EL (cell line): ENCODE results near the gene GPR179.

Experiments
- DNase-seq: peaks from one replicate; pipeline ENCODE4 v3.0.0-alpha.2; 2016

Gene GPR179

GRCh38 chr17:38342886-38343607 is 709 bp downstream of the GPR179 start:
- DNase-seq, result no peak

- peak; percentile 20 for DNase-seq
Measured at GRCh38 chr17:38341035-38341721, 2.6 kb downstream of the GPR179 start.

GRCh38 chr17:38339891-38340290 is 3.9 kb downstream of the GPR179 start:
- DNase-seq, result no peak

GRCh38 chr17:38338535-38338934 is 5.2 kb downstream of the GPR179 start:
- DNase-seq, result no peak

GRCh38 chr17:38338053-38338452 is 5.7 kb downstream of the GPR179 start:
- no peak for DNase-seq

- DNase-seq, result no peak
Measured at GRCh38 chr17:38336838-38337237, 6.9 kb downstream of the GPR179 start.

GRCh38 chr17:38334480-38335364 is 9.0 kb downstream of the GPR179 start:
- no peak for DNase-seq

- DNase-seq, result peak; percentile 34
Measured at GRCh38 chr17:38333635-38334295, 10.0 kb downstream of the GPR179 start.

GRCh38 chr17:38332735-38333134 is 11.0 kb downstream of the GPR179 start:
- no peak for DNase-seq

- DNase-seq, result no peak
Measured at GRCh38 chr17:38330941-38331411, 12.8 kb downstream of the GPR179 start.

- no peak for DNase-seq
Measured at GRCh38 chr17:38329808-38330730, 13.7 kb downstream of the GPR179 start.

GRCh38 chr17:38329284-38329683 is 14.5 kb downstream of the GPR179 start:
- no peak for DNase-seq

GRCh38 chr17:38328620-38329019 is 15.1 kb downstream of the GPR179 start:
- no peak for DNase-seq

GRCh38 chr17:38327936-38328335 is 15.8 kb downstream of the GPR179 start:
- DNase-seq, result no peak

GRCh38 chr17:38326996-38327792 is 16.6 kb downstream of the GPR179 start:
- no peak for DNase-seq

- DNase-seq, result no peak
Measured at GRCh38 chr17:38325221-38325851, 18.4 kb downstream of the GPR179 start.

- no peak for DNase-seq
Measured at GRCh38 chr17:38324772-38325171, 19.0 kb downstream of the GPR179 start.

- no peak for DNase-seq
Measured at GRCh38 chr17:38324141-38324697, 19.5 kb downstream of the GPR179 start.

- no peak for DNase-seq
Measured at GRCh38 chr17:38322897-38323296, 20.9 kb downstream of the GPR179 start.
